GM23248 (cell line): ENCODE results near the gene SLC30A2.

Source experiments
- EZH2 ChIP-seq: fragments of 200-600 bp; sonication (generic); IDR thresholded peaks from 2 replicates; pipeline ENCODE4 v1.6.1; 2018; ENCODE audit warnings: antibody characterized with exemption, mild to moderate bottlenecking; ENCODE audit not compliant: insufficient read depth, poor library complexity, severe bottlenecking
- EZH2phosphoT487 ChIP-seq: fragments of 200-600 bp; sonication (generic); IDR thresholded peaks from 2 replicates; pipeline ENCODE4 v1.6.1; 2018; ENCODE audit warnings: antibody characterized with exemption, moderate library complexity, mild to moderate bottlenecking, low read depth; ENCODE audit not compliant: insufficient read depth

- no peak for TF ChIP-seq EZH2
- TF ChIP-seq EZH2phosphoT487, result no peak
These were observed 20.9 kb upstream of the SLC30A2 start for GRCh38 chr1:26066857-26067256.
